ENCODE measurements around the gene TAS2R4.

- TF ChIP-seq SMAD4 (CRISPR knock-in tag; IDR thresholded peaks at IDR 0.05) (no peak), CTCF (IDR thresholded peaks at IDR 0.05) (peak; percentile 38), CREM (CRISPR knock-in tag; IDR thresholded peaks at IDR 0.05) (no peak), NR2C2 (CRISPR knock-in tag; IDR thresholded peaks at IDR 0.05) (no peak), STAT6 (CRISPR knock-in tag; conservative IDR thresholded peaks at IDR 0.05; ENCODE audit: low read depth) (no peak), E2F1 (CRISPR knock-in tag; IDR thresholded peaks at IDR 0.05) (no peak)
Measured at GRCh38 chr7:141785706-141786552, 9.5 kb downstream of the TAS2R4 start.

Data from WTC11 (cell line).